ENCODE measurements around the gene CDH19. TPM values are rescaled to one million over a fixed set of nuclear protein-coding genes. Genes with fewer than 3 reads are reported as not detected.

CDH19 gene
- total RNA-seq, 6 experiments from 2014 or later: 0.84 to 4.6 (median 1.9) TPM

DNA sequence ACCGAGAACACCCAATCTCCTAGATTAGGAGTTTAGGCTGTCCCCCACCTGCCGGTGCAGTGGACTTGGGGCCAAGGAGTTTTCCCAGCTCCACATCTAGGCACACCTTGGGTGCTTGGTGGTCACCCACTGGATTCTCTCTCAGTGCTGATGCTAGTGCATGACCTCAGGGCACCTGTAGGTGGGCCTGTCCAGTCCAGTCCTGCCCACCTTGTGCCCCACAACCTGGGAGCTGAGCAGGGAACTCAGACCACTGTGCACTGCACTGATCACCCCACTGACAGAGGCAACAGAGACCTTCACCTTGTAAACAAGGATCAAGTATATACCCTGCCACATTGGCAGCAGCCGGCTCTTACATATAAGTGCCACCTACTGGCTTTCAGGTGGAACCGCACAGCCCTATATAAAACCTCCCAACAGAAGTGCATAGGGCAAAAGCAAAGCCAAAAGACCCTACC lies 12.7 kb upstream of the CDH19 start:
- no peaks in the 10 kb centered on the region for H3K4me1 ChIP-seq
- DNase-seq (no peak), ATAC-seq (peak in 3 of 4 donors; percentile 33 to 50 (median 47))
- WGBS (ENCODE audit: insufficient coverage, low coverage, low lambda C conversion rate, missing lambda C conversion rate): 7% methylated on average over 2 of the region's 4 CpGs
- no peak overlapping the region for H3K4me3 ChIP-seq
- TF ChIP-seq POLR2A (IDR thresholded peaks at IDR 0.05): no peak
- TF ChIP-seq CTCF (IDR thresholded peaks at IDR 0.05): peak in 2 of 4 donors; percentile 16 to 41
- H3K36me3 ChIP-seq: no peaks in the 10 kb centered on the region
- no peaks in the 10 kb centered on the region for H3K9me3 ChIP-seq
- H3K27ac ChIP-seq: no peak overlapping the region
- intact Hi-C loops (cut with DNase I): no loop called here
- H3K27me3 ChIP-seq: no peaks in the 10 kb centered on the region

GRCh38 chr18:66615176-66615575 lies 11.3 kb upstream of the CDH19 start:
- Histone ChIP-seq H3K27ac (no peak overlapping the region), H3K36me3 (no peaks in the 10 kb centered on the region), H3K4me3 (no peak overlapping the region), H3K4me1 (no peaks in the 10 kb centered on the region), H3K9me3 (no peaks in the 10 kb centered on the region), H3K27me3 (no peaks in the 10 kb centered on the region)
- TF ChIP-seq POLR2A (IDR thresholded peaks at IDR 0.05) (no peak), CTCF (IDR thresholded peaks at IDR 0.05) (no peak)
- DNase-seq: no peak
- intact Hi-C loops (cut with DNase I): no loop called here
- peak in 2 of 4 donors; percentile 19 to 42 for ATAC-seq

GRCh38 chr18:66607632-66608031 lies 3.7 kb upstream of the CDH19 start:
- no peak for TF ChIP-seq POLR2A (IDR thresholded peaks at IDR 0.05)
- no peak for TF ChIP-seq CTCF (IDR thresholded peaks at IDR 0.05)
- no peak for DNase-seq
- Histone ChIP-seq H3K27me3 (no peaks in the 10 kb centered on the region), H3K36me3 (no peaks in the 10 kb centered on the region), H3K27ac (no peak overlapping the region), H3K4me3 (no peak overlapping the region), H3K4me1 (no peaks in the 10 kb centered on the region), H3K9me3 (no peaks in the 10 kb centered on the region)
- 86% methylated on average over 6 of the region's 6 CpGs for WGBS (ENCODE audit: insufficient coverage, low coverage, low lambda C conversion rate, missing lambda C conversion rate)
- no peak for ATAC-seq
- intact Hi-C loops (cut with DNase I): no loop called here

- TF ChIP-seq POLR2A (IDR thresholded peaks at IDR 0.05) (no peak), CTCF (IDR thresholded peaks at IDR 0.05) (no peak)
- ATAC-seq (no peak), DNase-seq (no peak)
- H3K27me3 ChIP-seq: no peaks in the 10 kb centered on the region
- H3K27ac ChIP-seq: no peak overlapping the region
- no peak overlapping the region for H3K4me3 ChIP-seq
- 31% methylated on average over 3 of the region's 3 CpGs for WGBS (ENCODE audit: insufficient coverage, low coverage, low lambda C conversion rate, missing lambda C conversion rate)
- H3K9me3 ChIP-seq: no peaks in the 10 kb centered on the region
- H3K36me3 ChIP-seq: no peaks in the 10 kb centered on the region
- H3K4me1 ChIP-seq: no peaks in the 10 kb centered on the region
- intact Hi-C loops (cut with DNase I): no loop called here
Observed at GRCh38 chr18:66601649-66602048, 2.2 kb downstream of the CDH19 start.

GRCh38 chr18:66599190-66599589 lies 4.7 kb downstream of the CDH19 start:
- ATAC-seq: no peak
- no peak for DNase-seq
- TF ChIP-seq CTCF (IDR thresholded peaks at IDR 0.05): no peak
- no peak for TF ChIP-seq POLR2A (IDR thresholded peaks at IDR 0.05)
- H3K4me3 ChIP-seq: no peak overlapping the region
- no peaks in the 10 kb centered on the region for H3K9me3 ChIP-seq
- no peaks in the 10 kb centered on the region for H3K4me1 ChIP-seq
- no peak overlapping the region for H3K27ac ChIP-seq
- intact Hi-C loops (cut with DNase I): no loop called here
- H3K36me3 ChIP-seq: no peaks in the 10 kb centered on the region
- 23% methylated on average over 3 of the region's 3 CpGs for WGBS (ENCODE audit: insufficient coverage, low coverage, low lambda C conversion rate, missing lambda C conversion rate)
- H3K27me3 ChIP-seq: no peaks in the 10 kb centered on the region
